ENCODE measurements around the gene HCAR2. TPM values are rescaled to one million over a fixed set of nuclear protein-coding genes. Genes with fewer than 3 reads are reported as not detected.

HCAR2 gene
- total and polyA plus RNA-seq, 2 of the 4 experiments (the other 2 are of a cell fraction) = not detected

GRCh38 chr12:122738571-122738970 lies 35.4 kb upstream of the HCAR2 start:
- in situ Hi-C loops (cut with MboI; ENCODE audit: low sequenced_read_pairs) (no loop called here), dilution Hi-C loops (cut with HindIII; ENCODE audit: low sequenced_read_pairs, unreplicated experiment) (no loop called here), intact Hi-C loops (cut with micrococcal nuclease) (no loop called here)
- Histone ChIP-seq H3K23ac (ENCODE audit: low read depth, low read length) (no peak overlapping the region), H3K4ac (ENCODE audit: low read depth, low read length) (no peak overlapping the region), H2BK5ac (ENCODE audit: low read depth, low read length, poor library complexity, severe bottlenecking) (no peak overlapping the region), H4K91ac (ENCODE audit: insufficient read depth, low read depth, low read length) (no peak overlapping the region), H2AK9ac (replicated peaks; ENCODE audit: low read depth, low read length, poor library complexity) (no peak overlapping the region), H3K4me2 (ENCODE audit: low read depth, low read length) (no peak overlapping the region), H3K79me1 (ENCODE audit: low read depth in 1 of 2, low read length in 2 of 2) (no peaks in the 10 kb centered on the region), H3K9ac (ENCODE audit: low read depth, low read length) (no peak overlapping the region), H4K8ac (ENCODE audit: low read depth in 2 of 2, low read length in 2 of 2) (no peak overlapping the region), H4K5ac (ENCODE audit: low read depth, low read length) (no peak overlapping the region), H3K9me3 (ENCODE audit: control insufficient read depth, insufficient read depth, low read length) (peaks cover 2% of the 10 kb centered on the region; the same call in 1 of the 2 replicates), H2AK5ac (ENCODE audit: low read depth, low read length) (no peak overlapping the region), H3K27ac (ENCODE audit: insufficient read depth, low read length) (no peak overlapping the region), H3K14ac (replicated peaks; ENCODE audit: low read depth, low read length) (no peak overlapping the region), H2BK15ac (ENCODE audit: low read depth, low read length) (no peak overlapping the region), H2BK20ac (ENCODE audit: low read depth, low read length) (no peak overlapping the region), H2BK120ac (ENCODE audit: low read depth, low read length) (no peak overlapping the region), H4K20me1 (ENCODE audit: insufficient read depth, low read length) (no peaks in the 10 kb centered on the region), H3K4me3 (ENCODE audit: insufficient read depth, low read depth, low read length) (no peak overlapping the region), H3K18ac (ENCODE audit: low read depth, low read length) (no peak overlapping the region), H3K56ac (ENCODE audit: extremely low read depth, insufficient read depth, low read length) (no peak overlapping the region), H3K4me1 (ENCODE audit: control insufficient read depth, insufficient read depth, low read length) (no peaks in the 10 kb centered on the region), H2AFZ (replicated peaks; ENCODE audit: low read length, poor library complexity) (no peak overlapping the region), H3K36me3 (ENCODE audit: control insufficient read depth, insufficient read depth, low read length) (no peaks in the 10 kb centered on the region), H3K27me3 (ENCODE audit: control insufficient read depth, insufficient read depth, low read length) (no peaks in the 10 kb centered on the region), H3K9me1 (ENCODE audit: insufficient read depth, low read length) (no peaks in the 10 kb centered on the region)
- DNase-seq = no peak
- no TSS peak for BruUV-seq (replicated peaks)
- ChIA-PET POLR2A (ENCODE audit: unreplicated experiment) (interaction anchor here (0.5 to 0.7 kb wide), 2 partner anchors 17 to 386 kb away, joined by 4 to 5 read pairs; no protein-coding TSS in a partner anchor), CTCF (interaction anchor here (0.6 kb wide), 1 partner anchor 293 kb away, joined by 3 read pairs; no protein-coding TSS in a partner anchor)
- TF ChIP-seq NFE2L2 (IDR thresholded peaks at IDR 0.05; ENCODE audit: low read depth, low read length) = no peak
- TF ChIP-seq MAZ (IDR thresholded peaks at IDR 0.05; ENCODE audit: borderline replicate concordance, low read depth, low read length) = no peak
- no peak for TF ChIP-seq MAFK (IDR thresholded peaks at IDR 0.05; ENCODE audit: low read depth, low read length)
- TF ChIP-seq MXI1 (IDR thresholded peaks at IDR 0.05; ENCODE audit: borderline replicate concordance, low read depth, low read length) = no peak
- no peak for TF ChIP-seq BHLHE40 (IDR thresholded peaks at IDR 0.05; ENCODE audit: low read depth, low read length)
- no peak for TF ChIP-seq RCOR1 (IDR thresholded peaks at IDR 0.05; ENCODE audit: insufficient replicate concordance, low read length)
- no peak for TF ChIP-seq CEBPB (IDR thresholded peaks at IDR 0.05; ENCODE audit: low read depth, low read length)
- no peak for TF ChIP-seq FOS (IDR thresholded peaks at IDR 0.05; ENCODE audit: low read depth, low read length)
- TF ChIP-seq POLR2A (IDR thresholded peaks at IDR 0.05; ENCODE audit: low read depth, low read length) = no peak
- no peak for TF ChIP-seq RAD21 (IDR thresholded peaks at IDR 0.05; ENCODE audit: low read length)
- no peak for TF ChIP-seq CHD1 (IDR thresholded peaks at IDR 0.05; ENCODE audit: low read depth, low read length)
- TF ChIP-seq RFX5 (IDR thresholded peaks at IDR 0.05; ENCODE audit: low read depth, low read length) = no peak
- 95% methylated on average over 3 of the region's 7 CpGs; no CpG with 5 or more reads in 1 of the 2 experiments for WGBS, 2 experiments (ENCODE audit: extremely low coverage in 2 of 2, insufficient read length in 1 of 2)
- no peak for ATAC-seq (ENCODE audit: low read depth)
